HG03432 (cell line): ENCODE measurements around the gene AUTS2.

Experiments used
- ATAC-seq: cut with Tn5 transposase; IDR thresholded peaks from one replicate; pipeline ENCODE4 v1.9.1; 2021; ENCODE audit warnings: mild to moderate bottlenecking, moderate library complexity; ENCODE audit not compliant: unreplicated experiment

Gene AUTS2

DNA sequence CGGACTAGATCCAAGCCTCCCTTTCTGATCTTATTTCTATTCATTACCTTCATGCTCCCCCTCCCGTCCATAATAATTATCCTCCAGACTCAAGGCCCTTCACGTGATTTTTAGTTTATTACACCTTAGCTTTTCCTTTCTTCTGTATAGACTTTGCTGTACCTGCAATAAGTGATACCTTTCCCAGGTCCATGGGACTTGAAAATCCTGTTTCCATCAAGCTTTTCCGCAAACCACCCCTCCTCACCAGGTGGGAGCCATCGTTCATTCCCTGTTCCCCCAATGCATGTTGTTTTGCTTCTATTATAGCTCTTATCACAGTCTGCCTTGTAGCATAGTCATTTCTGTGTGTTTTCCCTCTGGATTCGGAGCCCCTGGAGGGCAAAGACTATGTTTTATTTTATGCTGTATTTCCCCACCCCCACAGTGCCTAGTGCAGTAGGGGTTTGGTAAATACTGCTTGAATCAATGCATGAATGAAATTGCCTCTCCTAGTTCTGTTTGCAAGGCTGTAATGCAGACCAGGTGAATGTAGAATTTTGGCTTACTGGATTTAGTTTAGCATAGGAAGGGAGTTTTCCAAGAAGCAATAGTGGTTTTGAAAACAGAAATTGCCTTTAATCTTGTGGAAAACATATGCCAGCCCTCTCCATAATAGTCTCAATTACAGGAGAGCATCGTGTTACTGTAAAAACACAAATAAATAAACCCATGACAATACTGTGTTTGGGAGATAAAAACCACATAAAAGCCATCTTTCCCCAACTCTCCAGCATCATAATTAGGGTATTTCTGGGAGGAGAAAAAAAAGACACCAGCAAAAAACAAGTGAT lies 213.4 kb downstream of the AUTS2 start:
- no peak for ATAC-seq

DNA sequence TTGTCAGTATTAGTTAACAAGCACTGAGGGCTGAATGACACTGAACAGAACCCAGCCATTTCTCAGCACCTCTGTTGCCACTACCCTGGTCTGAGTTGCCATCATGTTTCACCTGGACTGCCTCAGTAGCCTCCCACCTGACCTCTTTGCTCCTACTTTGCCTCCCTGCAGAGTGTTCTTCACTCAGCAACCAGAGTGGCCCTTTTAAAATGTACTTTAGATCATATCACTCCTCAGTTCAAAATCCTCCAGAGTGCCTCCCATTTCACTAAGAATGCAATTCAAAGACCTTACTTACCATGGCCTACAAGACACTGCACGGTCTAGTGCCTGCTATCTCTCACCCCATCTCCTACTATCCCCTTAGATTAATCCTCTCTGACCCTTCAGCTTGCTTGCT lies 214.5 kb downstream of the AUTS2 start:
- no peak for ATAC-seq

DNA sequence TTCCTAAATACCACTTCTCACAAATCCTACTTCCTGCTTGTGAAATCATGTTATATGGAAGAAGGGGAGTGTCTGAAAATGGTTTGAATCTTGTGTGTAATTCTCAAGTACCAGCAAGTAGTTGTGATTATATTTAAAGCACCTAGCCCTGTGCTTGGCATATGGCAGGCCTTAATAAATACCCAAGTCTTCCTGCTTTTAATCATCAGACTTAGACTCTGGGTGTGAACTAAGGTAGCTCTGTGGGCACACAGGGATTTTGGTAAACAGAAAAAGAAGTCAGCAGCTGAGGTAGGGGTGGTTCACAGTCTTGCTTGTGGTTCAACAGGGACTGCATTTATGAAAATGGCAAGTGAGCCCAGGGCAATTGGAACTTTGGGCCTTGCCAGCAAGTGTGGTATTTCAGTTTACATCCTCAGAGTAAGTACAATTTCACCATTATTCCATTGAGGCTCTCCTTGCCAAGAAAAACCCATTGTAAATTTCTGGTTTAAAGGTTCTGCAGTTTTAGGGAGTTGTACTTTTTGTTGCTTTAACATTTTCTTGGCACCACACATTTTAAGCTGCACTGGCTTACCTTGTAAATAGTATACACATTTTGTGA lies 215.5 kb downstream of the AUTS2 start:
- no peak for ATAC-seq

DNA sequence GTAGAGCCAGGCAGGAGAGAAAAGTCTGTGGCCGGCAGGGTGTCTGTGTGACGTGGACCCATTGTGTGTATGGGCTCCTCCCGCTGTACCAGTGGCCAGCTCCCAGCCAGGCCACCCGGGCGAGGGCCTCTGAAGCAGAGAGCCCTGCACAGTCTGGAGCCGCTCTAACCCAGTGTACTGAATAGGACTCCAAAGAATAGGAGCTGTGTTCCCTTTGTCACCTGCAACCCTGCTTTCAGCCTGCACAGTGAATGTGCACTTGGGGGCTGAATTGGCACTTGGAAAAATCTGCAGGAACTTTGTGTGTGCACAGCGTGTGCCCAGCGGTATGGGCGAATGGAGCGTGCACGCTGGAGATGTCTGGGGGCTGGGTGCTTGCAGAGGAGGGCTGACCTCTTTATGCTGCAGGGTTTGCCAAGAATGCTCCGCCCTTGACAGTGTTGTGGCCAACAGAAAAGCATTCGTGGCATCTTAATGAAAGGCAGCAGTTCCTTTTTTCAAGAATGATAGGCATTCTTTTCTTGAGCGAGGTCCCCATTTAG lies 216.2 kb downstream of the AUTS2 start:
- ATAC-seq = no peak

DNA sequence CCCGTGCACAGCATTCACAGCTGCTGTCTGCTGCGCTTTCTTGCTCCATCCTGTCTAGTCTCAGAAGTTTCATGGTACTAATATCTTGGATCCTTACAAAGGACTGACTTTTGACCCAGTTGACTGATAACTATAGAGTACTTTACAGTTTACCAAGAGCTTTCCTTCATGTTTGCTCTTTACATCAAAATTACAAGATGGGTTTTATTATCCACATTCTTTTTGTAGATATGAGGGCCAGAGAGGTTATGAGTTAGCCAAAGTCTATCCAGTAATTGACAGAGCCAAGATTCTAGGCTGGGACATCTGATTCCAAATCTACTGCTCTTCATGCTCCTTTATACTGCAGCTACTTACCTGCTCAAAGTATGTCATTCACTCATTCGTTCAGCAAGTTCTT lies 218.2 kb downstream of the AUTS2 start:
- no peak for ATAC-seq

DNA sequence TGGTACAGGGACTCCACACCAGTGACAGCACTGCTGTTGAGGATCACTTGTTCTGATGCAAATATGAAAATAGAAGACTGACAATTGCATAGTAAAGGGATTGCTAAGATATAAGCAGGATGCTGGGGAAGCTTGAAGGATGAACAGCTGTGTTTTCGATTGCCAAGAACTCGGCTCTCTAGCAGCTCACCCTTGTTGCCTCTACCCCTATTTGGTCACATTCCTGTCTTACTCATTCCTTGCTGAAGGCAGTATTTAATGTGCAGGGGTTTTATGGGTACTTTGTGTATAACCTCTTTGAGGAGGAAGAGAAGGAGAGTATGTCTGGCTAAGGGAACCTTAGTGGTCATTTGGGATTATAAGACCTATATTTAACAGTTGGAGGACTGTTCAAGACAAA lies 218.8 kb downstream of the AUTS2 start:
- no peak for ATAC-seq

DNA sequence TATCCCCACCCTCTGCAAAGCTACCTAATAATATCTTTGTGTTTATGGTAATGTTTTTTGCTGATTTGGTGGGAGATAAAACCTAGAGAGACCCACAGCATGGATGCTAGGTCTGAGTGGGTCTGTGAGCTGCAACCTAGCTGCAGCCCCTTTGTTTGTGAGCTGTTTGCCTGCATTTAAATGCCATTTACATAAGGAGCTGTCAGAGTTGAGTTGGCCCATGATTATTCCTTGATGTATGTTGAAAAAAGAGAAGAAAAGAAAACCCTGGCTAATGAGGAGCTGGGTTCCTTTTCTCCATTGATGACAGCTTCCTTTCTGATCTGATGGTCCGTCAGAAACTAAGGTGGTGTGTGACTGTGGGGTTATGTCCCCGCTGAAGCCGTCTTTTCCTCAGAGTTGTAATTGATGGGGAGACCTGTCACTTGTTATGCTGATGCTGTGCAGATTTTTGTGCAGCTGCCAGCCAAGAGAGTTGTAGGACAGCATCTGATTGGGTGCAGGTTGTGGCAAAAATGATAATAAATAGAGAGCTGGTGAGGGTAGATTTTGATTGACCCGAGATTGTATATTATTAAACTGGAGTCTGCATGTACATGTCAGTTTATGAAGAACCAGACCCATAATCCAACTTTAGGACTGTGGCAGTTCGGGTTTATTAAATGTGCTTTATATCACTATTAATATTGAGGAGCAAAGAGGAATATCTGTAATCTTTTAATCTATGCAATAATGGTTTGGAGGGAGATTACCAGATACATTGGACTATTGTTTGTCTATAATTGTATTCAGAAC lies 219.8 kb downstream of the AUTS2 start:
- no peak for ATAC-seq

DNA sequence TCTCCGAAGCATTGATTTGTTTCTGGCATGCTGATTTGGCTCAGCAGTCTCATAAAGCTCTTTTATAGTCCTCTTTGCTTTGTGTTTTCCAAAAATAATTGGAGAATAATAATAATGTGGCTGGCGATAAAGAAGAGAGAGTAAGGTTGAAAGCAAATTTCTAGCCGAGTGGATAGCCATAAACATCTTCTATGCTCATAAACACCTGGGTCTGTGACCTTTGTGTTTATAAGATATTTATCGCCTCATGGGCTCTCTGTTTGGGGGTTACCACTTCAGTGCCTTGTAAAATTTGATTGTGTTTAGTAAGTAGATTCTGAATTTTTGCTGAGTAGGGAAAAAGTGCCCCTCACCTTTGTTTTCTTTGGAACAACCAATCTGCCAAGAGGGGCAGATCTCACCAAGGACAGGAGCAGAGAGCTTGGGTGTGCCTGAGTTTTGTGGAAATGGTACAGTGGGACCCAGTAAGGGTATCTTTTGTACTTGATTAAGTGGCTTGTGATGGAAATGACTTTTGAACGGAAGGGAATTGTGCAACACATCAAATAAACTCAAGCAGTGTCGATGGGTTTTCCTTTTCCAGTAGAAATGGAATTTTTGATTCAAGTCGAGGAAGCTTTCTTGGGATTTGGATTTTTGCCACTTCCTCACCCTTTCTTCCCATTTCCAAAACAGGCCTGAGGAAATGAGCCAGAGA lies 220.5 kb downstream of the AUTS2 start:
- ATAC-seq = no peak

DNA sequence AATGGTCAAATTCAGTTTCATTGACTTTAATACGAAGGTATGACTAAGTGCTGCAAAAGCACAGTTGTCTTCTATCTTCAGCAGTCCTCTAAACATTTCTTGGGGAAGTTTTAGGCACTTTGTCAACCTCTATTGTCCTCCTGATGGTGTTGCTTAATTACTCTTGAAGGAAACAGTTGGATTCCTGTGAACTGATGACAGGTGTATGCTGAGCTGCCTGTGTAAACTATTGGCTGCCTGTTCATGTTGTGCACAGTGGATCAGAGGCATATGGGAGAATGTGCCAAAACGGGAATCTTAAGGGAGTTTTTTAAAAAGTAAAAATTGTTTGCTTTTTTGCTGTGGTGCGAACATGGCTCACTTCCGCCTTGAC lies 221.0 kb downstream of the AUTS2 start:
- ATAC-seq = no peak

DNA sequence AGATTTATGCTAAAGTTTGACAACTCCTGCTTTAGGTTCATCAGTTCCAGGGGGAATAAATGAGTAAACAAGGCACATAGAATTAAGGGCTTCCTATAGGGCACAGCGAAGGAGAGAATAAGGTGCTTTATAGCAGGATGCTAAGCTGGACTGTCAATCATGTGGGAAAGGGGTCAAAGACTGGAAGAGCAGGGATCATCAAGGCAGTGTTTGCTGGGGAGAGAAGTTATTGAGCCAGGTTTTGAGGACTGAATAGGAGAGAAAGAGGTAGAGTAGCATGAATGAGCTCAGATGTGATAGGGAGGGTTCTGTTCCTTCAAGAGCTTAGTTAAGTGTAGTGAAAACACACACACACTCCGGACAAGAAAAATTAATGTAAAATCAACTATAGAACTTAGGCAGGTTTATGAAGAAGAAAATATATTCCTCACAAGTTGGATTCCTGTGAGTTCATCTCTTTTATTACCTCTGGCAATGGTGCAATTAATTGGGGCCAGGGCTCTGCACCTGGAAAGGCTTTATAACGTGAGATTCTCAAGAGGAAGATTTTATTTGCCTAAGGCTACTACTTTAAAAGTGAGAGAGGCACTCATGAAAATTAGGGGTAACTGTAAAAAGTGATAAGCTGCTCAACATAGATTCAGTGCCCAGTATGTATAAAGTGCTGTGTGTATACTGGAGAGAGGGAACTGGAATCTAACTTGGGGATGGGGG lies 222.4 kb downstream of the AUTS2 start:
- ATAC-seq = no peak

DNA sequence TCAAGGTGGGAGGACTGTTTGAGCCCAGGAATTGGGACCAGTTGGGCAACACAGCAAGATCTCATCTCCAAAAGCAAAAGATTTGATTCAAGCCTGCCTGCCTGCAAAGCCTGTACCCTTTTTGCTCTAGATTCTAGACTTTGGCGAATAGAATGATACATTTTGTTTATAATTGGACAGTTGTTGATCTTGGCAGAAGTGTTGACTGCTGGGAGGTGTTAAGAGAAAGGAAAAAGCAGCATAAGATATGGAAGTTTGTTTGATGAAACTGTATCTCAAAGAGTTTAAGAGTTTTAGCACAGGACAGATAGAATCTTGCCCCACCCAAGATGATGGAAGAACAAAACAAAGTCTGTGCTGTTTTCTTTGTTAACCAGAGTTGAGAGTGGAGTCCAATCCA lies 224.1 kb downstream of the AUTS2 start:
- ATAC-seq = no peak

DNA sequence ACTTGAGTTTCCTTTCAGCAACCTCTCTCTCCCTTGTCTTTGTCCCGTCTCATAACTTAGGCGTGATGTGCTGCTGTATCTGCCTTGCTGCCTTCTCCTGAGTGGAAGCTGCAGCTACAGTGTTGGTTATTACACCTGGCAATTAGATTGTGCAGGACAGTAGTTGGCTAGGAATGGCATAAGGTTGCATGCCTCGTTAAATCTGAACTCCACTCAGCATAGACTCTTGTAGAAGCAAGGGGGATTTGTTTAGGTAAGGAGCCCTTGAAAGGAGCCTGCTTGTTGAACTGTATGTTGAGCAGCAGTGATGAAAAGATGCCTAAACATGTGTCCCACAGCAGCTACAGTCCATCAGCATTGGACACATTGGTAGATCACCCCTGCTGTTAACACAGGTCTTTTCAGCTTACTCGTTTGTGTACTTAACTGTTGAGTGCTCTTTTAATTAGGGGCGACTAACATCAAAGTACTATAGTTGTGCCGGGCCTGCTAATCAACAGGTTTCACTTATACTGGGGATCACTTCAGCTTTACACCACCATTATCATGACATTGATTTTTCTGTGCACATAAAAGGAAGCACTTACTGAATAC lies 225.0 kb downstream of the AUTS2 start:
- no peak for ATAC-seq

DNA sequence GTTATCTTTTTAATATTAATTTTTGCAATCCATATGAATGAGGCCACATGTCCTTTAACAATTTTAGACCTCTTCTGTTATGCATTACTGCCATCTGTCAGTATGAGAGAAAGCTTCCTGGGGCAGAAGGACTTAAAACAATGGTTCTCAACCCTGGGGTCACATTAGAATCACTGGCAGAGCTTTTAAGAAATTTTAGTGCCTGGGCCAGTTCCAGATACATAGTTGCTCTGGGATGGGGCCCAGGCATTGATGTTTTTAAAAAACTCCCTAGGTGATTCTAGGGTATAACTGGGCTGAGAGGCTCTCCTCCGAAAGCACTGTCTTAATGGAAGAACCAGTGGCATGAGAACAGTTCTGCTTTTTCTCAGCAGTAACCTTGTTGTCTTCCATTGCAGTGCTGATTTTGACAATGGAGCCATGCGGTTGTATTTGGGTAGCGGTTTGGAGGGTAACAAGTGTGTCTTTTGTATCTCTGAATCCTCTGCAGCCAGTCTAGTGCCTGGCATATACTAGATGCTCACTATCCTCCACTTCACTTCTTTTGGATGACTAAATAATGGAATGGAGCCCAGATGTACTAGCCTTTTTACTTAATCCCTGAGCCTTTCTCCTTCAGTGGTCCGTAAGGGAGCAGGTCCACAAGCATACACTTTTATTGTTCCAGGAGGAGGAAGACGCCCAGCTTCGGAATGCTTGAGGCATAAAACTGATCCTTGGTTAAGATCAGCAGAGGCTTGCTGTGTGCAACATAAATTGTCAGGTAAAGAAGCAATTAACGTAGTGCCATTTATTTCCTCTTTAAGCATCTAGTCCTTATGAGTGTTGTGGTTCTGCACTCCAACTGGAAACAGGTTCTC lies 227.1 kb downstream of the AUTS2 start:
- ATAC-seq = no peak

DNA sequence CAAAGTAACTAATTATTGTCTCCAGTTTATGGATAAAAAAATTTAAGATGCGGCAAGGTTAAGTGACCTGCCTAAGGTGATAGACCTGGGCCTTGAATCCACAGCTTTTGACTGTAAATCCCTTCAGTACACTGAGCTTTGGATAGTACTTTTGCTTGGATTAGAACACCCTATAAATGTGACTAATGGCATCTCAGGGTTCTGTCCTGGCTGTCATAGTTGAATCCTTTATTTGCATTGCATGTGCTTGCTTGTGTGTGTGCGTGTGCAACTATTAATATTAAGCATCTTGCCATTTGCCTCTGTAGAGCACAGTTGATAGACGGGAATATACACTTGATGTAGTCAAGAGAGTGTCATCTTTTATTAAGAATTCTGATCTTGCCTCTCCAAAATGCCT lies 228.0 kb downstream of the AUTS2 start:
- no peak for ATAC-seq

DNA sequence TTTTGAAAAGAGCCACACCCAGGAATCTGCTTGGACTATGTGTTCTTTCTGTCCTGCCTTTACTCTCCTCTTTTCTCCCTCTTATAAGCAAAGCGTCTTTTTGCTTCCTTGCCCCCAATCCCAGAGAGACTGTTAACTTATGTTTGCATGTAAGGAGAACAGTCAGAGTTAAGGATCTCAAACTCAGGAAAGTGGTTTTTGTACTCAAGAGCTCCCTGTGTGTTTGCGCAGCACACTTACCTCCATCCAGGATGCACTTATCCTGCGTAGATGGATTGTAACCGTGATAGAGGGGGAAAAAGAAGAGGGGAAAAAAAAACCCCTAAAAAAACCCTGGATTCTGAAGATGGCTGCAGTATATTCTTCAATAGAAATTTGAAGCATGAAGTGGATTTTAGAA lies 228.9 kb downstream of the AUTS2 start:
- no peak for ATAC-seq

DNA sequence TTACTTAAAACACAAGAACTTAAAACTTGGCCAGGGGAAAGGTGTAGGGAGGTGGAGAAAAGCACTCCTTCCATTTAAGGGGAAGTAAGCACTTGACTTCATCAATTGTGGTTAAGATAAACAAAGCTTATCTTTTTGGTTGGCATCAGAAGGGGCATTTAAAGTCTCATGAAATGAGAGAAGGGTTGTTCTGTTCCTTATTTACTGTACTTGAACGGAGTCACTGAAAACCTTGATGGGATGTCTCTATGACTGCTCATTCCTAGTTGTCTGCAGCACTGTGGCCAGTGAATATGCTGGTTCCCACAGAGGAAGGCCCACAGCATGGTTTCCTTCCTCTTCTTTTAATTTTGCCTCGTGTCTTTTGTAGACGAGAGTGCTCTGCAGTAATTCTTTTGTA lies 229.3 kb downstream of the AUTS2 start:
- no peak for ATAC-seq

DNA sequence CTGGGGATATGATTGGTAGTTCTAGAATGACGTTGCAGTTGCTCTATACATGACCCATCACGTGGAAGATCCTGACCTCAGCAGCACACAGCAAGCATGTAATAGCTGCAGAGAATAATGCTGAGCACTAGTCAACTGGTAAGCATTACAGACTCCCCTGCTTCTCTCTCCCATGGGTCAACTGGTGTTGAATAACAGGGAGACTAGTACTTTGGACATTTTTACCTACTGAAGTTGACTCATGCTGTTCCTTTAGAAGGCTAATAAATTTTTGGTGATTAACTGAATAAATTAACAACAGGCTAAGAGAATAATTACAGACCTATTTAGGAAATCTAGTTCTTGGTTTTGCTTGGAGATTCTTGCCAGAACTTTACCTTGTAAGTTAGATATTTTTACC lies 234.1 kb downstream of the AUTS2 start:
- no peak for ATAC-seq

DNA sequence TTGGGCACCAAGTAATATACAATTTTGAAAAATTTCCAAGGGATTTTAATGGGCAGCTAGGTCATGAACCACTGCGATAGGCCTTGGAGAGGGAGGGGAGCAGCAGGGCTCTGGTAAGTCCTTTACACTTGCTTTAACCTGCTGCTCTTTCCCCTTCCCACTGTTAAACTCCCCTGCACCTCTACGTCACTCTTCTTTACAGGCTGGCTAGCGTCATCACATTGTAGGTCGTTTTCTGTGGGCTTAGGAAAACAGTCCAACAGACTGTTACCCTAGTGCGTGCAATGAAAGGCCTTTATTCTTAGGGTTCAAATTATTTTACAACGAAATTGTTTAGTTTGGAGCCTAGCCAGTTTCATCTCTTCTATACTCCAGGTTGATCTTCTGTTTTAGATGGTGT lies 235.7 kb downstream of the AUTS2 start:
- ATAC-seq = no peak

DNA sequence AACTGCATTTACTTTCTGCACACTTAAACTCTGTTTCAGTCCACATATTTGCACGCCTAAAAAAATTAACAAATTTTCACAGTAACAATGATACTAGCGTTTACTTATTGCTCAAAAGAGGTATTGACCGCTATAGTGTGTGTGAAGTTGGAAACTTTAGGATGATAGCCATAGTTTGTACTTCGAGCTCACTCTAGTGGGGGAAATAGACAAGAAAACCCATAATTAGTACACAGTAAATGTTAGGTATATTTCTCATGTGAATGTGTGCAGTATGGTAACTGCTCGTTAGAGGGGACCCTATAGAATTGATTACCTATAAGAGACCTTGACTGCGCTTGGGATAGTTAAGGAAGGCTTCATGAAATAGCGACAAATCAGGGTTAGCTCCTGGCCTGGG lies 238.4 kb downstream of the AUTS2 start:
- no peak for ATAC-seq
